Activated CD8-positive, alpha-beta memory T cell treated with anti-CD3 and anti-CD28 coated beads for 48 hours (primary cell): Measurements from ENCODE around the gene TMEM191B.
"Not testable (repeated sequence)": the region's sequence is repeated elsewhere in the genome, so short reads cannot be mapped to it uniquely, and the experiment has no call there.

Experiments used
- DNase-seq, 3 experiments: peaks; one replicate each; pipeline ENCODE4 v3.0.0-alpha.2; 2020; ENCODE audit warnings: low read depth in 2 of 3, low spot score in 2 of 3

Gene TMEM191B

GRCh38 chr22:18527752-18528596 is at the start of gene TMEM191B:
Gene TMEM191B (plus strand): TSS chr22:18527802. CDS start chr22:18527981, 179 bp downstream.
- DNase-seq: not testable (repeated sequence)

GRCh38 chr22:18496227-18496626 is 31.4 kb upstream of the TMEM191B start:
- DNase-seq: not testable (repeated sequence)

DNA sequence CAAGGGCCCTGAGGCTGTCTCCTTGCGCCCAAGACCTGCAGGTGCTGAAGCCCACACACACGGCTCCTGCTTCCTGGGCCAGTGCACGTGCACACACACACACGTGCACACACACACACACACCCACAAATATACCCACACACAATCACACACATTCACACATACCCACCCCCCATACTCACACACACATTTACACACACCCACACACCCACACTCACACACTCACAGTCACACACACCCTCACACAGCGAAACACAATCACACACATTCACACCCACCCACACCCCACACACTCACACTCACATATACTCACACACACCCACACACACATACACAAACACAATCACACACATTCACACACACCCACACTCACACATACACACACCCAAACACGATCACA is 16.3 kb upstream of the TMEM191B start:
- DNase-seq: not testable (repeated sequence)

DNA sequence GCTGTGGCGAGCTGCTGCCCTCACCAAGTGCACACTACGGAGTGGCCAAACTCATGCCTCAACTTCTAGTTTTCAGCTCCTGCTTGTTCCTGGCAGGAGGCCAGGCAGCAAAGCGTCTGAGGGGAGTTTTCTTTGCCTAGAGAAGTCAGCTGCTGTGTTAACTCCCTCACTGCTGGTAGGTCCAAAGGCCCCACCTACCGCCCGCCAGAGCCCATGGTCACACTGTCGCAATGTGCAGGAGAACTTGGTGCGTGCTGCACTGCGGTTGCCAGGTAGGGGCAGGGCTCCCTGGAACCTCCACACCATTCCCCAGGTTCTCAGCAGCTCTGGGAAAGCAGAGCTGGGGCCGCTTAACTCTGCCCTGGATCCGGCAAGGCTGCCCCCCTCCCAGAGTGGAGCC is 15.2 kb upstream of the TMEM191B start:
- DNase-seq: not testable (repeated sequence)

GRCh38 chr22:18513454-18513853 is 14.1 kb upstream of the TMEM191B start:
- not testable (repeated sequence) for DNase-seq

- not testable (repeated sequence) for DNase-seq
Measured at GRCh38 chr22:18518061-18518460, 9.5 kb upstream of the TMEM191B start, which contains the start of gene GGTLC3. Gene GGTLC3 (minus strand): TSS chr22:18518161. CDS start chr22:18517897, 264 bp downstream.

DNA sequence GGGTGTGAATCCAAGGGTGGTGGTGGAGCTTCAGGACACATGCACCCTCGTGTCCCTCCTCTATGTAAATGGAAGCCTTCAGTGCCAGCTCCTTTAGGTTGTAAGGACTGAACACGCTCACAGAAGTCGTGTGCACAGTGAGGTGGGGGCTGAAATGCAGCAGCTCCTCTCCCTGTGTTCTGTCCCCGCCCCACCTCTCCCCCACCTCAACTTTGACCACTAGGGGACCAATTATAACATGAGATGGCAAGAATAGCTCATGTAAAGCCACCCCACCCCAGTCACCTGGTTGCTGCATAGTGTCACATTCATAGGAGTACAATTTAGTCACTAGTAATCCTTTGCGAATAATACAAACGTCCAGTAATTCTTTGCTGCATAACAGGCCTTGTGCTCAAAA is 4.8 kb upstream of the TMEM191B start:
- not testable (repeated sequence) for DNase-seq

- DNase-seq: not testable (repeated sequence)
Measured at GRCh38 chr22:18523328-18523727, 4.3 kb upstream of the TMEM191B start.

DNA sequence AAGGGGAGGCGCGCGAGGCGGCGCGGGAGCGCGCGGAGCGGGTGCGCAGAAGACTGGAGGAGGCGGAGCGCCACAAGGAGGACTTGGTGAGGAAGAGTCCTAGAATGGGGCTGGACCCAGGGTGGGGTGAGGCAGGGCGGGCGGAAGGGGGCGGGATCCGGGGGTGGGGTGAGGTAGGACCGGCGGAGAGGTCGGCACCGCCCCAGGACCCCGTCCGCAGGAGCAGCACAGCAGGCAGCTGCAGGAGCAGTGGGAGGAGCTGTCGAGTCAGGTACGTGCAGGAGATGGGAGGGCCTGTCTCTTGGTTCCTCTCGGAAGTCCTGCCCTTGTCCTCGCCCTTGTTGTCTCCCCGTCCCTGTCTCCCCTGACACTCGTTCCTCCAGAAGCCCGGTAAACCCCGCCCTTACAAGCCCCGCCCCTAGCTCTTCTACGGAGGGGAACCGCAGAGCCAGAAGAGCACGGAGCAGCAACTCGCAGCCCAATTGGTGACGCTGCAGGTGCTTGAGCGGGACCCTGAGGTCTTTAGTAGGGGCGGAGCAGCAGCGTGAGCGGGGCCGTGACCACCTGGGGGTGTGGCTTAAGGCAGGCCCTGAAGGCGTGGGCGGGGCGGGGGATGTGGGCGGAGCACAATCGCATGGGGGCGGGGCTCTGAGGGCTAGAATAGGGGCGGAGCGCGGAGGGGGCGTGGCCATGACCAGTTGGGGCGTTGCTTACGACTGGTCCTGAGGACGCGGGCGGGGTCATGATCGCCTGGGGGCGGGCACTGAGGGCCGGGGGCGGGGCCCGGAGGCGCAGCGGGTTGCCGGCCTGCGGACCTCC is 1.2 kb downstream of the TMEM191B start:
- peak; percentile 47 to 97 (median 60) for DNase-seq

DNA sequence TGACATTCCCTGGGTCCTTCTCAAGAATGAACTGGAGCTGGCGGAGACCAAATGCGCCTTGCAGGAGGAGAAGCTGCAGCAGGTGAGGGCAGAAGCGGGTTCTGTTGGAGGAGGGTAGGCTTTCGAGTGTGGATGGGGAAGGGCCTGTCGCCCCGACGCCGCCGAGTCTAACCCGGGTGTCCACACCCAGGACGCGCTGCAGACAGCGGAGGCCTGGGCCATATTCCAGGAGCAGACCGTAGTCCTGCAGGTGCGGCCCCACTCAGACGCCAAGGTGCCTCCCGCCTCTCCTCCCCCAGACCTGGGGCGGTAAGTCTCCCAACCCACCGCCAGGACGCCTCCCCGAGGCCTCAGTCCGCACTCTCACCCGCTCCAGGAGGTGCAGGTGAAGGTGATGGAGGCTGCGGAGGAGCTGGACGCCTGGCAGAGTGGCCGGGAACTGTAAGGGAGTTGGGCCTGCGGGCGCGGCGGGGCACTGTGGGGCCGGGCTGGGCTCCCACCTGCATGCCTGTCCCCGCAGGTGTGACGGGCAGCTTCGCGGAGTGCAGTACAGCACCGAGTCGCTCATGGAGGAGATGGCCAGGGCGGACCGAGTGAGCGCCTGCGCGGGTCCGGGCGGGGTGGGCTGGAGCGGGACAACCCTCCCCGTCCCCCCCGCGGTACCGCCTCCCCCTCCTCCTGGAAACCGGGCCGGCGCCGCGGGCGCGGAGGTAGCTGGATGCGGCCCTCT is 2.0 kb downstream of the TMEM191B start:
- not testable (repeated sequence) for DNase-seq

DNA sequence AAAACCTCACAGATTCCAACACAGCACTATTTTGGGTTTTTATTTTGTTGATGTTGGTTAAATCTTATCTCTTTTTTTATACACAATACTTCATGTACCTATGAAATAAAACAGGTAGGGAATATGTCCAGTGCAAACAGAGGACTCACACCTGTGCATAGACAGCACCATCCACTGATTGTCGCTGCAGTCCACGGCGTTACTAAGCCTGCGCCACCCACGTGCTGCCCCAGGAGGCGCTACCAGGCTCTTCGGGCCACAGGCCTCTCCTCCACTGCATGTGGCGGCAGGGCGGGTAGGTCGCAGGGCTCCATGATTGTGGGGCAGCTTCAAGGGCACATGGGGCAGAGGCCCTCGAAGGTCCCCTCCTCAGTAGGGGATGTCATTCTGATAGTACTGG is 6.0 kb downstream of the TMEM191B start:
- not testable (repeated sequence) for DNase-seq

DNA sequence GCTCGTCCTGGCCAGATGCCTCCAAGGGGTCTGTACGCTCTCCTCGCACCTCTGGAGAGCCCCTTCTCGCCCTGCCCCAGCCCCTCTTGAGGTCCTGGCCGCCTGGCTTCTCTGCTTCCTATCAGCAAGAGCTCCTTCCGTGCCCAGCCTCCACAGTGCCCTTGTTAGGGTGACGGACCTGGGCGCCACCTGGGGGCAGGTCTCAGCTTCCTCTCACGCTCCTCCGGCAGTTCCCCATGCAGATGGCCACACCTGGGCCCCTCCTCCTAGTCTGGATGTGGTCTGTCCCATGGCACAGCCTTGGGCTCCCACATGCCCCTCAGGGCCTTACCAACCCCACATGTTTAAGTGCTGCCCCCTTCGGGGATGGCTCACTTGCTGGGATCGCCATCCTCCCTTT is 6.7 kb downstream of the TMEM191B start:
- DNase-seq: not testable (repeated sequence)

GRCh38 chr22:18539994-18540393 is 12.4 kb downstream of the TMEM191B start:
- DNase-seq: not testable (repeated sequence)

GRCh38 chr22:18543400-18543799 is 15.8 kb downstream of the TMEM191B start:
- DNase-seq: not testable (repeated sequence)

DNA sequence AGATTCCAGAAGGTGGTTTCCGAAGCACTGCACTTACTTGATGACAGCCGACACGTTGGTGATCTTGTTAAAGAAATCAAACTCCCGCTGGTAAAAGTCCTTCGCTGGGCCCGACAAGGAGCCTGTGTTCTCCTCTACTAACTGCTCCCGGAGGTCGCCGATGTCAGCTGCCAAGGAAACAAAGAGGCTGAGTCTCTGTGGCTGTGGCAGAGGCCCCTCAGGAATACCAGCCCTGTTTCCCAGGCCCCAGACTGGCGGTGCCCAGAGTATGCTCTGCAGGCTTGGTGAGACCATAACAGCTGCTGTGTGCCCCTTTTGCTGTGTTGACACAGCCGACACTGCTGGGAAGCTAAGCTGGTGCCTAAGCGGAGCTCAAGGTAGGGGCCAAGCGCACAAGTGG is 17.0 kb downstream of the TMEM191B start:
- not testable (repeated sequence) for DNase-seq

DNA sequence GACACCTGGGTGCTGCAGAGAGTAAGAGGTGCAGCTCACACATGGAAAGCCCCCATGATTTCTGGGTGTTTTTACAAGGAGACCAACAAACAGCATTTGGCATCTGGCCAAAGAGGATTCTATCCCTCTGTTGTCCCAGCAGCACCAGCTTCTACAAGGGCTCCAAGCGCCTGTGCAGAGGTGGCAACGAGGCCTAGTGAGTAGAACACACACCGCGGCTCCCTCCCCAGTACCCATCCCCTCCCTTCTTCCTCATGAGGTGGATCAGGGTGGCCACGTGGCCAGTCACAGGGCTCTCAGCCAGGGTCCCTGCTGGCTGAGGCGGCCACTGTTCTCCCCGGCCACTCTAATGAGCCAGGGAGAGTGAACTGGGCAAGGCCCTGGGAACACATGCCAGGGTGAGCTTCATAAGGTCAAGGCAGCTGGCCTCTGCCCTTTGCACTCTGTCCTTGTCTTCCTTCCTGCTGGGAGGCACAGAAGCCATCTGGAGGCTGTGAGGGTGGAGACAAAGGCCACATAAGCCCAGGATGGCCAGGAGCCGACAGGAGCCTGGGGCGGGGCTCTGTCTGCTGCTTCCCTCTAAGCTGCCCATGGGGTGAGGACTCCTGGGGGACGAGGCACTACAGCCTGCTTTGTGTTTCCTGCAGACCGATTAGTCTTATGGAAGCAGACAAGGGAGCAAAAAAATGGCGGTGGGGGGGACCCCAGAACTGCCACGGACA is 22.0 kb downstream of the TMEM191B start:
- not testable (repeated sequence) for DNase-seq

- not testable (repeated sequence) for DNase-seq
Measured at GRCh38 chr22:18551046-18551445, 23.4 kb downstream of the TMEM191B start.

DNA sequence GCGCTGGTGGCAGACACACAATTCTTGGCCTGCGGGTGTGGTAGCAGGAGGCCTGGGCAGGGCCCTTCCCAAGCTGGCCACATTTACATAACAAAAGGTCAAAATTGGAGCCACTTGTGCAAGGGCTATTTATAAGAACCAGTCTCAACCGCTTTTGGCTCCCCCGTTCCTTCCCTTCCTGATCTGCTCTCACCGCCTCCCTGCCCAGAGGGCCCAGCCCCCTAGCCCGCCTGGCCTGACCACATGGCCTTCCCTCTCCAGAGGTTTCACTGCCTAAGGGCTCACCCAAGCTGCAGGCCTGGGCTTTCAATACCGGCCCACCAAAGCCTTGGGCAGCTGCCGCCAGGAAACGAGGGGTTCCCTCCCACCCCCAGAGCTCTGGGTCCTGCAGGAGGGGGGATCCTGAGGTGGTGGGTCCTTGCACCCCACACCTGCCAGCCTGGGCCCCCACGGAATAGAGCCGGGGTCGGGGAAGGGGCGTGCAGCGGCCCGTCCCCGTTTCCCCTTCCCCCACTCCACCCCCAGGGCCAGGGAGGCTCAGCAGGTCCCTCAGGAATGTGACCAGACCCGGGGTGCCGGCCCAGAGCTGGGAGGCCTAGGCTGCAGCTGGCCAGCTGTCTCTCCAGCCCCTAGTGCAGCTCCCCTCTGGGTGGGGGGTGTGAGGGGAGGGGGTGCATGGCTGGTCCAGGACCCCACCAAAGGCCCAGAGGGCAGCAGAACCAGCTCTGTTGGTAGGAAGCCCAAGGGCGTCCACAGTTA is 25.4 kb downstream of the TMEM191B start:
- DNase-seq: not testable (repeated sequence)
